ENCODE measurements around the gene NFAM1.

DNA sequence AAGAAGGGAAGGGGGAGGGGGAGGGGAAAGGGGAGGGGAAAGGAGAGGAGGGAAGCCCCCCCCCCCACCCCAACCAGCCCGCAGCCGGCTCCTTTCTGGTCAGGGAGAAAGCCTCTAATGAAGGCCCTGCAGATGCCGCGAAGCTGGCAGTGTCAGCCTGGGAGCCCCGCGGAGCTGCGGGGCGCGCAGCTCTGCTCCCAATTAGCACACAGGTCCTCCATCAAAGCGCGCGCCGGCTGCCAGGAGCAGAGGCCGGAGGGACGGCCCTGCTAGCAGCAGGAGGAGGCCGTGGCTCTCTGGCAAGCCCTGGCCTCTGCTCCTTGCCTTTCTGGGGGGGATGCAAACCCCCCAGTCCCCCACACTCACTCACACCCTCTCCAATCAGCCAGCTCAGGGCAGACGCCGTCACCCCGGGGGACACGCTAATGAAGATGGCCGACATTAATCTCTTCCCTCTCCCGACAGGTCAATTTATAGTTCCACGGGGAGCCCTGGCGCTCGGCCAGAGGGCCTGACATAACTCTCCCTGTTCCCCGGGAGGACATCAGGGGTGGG lies 91.3 kb downstream of the NFAM1 start:
- TF ChIP-seq, protein P1, sequence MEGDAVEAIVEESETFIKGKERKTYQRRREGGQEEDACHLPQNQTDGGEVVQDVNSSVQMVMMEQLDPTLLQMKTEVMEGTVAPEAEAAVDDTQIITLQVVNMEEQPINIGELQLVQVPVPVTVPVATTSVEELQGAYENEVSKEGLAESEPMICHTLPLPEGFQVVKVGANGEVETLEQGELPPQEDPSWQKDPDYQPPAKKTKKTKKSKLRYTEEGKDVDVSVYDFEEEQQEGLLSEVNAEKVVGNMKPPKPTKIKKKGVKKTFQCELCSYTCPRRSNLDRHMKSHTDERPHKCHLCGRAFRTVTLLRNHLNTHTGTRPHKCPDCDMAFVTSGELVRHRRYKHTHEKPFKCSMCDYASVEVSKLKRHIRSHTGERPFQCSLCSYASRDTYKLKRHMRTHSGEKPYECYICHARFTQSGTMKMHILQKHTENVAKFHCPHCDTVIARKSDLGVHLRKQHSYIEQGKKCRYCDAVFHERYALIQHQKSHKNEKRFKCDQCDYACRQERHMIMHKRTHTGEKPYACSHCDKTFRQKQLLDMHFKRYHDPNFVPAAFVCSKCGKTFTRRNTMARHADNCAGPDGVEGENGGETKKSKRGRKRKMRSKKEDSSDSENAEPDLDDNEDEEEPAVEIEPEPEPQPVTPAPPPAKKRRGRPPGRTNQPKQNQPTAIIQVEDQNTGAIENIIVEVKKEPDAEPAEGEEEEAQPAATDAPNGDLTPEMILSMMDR (IDR thresholded peaks at IDR 0.05): no peak
- TF ChIP-seq ZFX (IDR thresholded peaks at IDR 0.05; ENCODE audit: borderline replicate concordance): no peak

All from 22Rv1 (cell line).